NOMO-1 treated with dmso at 0.1 percent for 144 hours (cell line): ENCODE results near the gene PDGFC.
"Not testable (repeated sequence)": the region's sequence is repeated elsewhere in the genome, so short reads cannot be mapped to it uniquely, and the experiment has no call there.

Experiments
- DNase-seq: peaks from one replicate; lab custom pipeline; 2025; ENCODE audit not compliant: unreplicated experiment; lab: John Stamatoyannopoulos, UW

Gene PDGFC

GRCh38 chr4:156952078-156952759, 19.4 kb downstream of the PDGFC start:
- DNase-seq = no peak

- DNase-seq = no peak
Observed at GRCh38 chr4:156950948-156951347, 20.7 kb downstream of the PDGFC start.

- no peak for DNase-seq
Observed at GRCh38 chr4:156950090-156950489, 21.5 kb downstream of the PDGFC start.

GRCh38 chr4:156949373-156949814, 22.2 kb downstream of the PDGFC start:
- DNase-seq = no peak

GRCh38 chr4:156948738-156949137, 22.9 kb downstream of the PDGFC start:
- no peak for DNase-seq

- DNase-seq = no peak
Observed at GRCh38 chr4:156948133-156948532, 23.5 kb downstream of the PDGFC start.

- no peak for DNase-seq
Observed at GRCh38 chr4:156946516-156947424, 24.8 kb downstream of the PDGFC start.

GRCh38 chr4:156945532-156945931, 26.1 kb downstream of the PDGFC start:
- no peak for DNase-seq

GRCh38 chr4:156942991-156943390, 28.6 kb downstream of the PDGFC start:
- DNase-seq = no peak

- DNase-seq = no peak
Observed at GRCh38 chr4:156941940-156942548, 29.6 kb downstream of the PDGFC start.

GRCh38 chr4:156939801-156940200, 31.8 kb downstream of the PDGFC start:
- DNase-seq = peak; percentile 2

GRCh38 chr4:156939139-156939538, 32.5 kb downstream of the PDGFC start:
- DNase-seq = no peak

GRCh38 chr4:156934259-156934635, 37.4 kb downstream of the PDGFC start:
- DNase-seq = no peak

- DNase-seq = no peak
Observed at GRCh38 chr4:156933633-156934258, 37.9 kb downstream of the PDGFC start.

GRCh38 chr4:156932360-156932759, 39.2 kb downstream of the PDGFC start:
- DNase-seq = not testable (repeated sequence)

- no peak for DNase-seq
Observed at GRCh38 chr4:156931267-156931666, 40.3 kb downstream of the PDGFC start.

- no peak for DNase-seq
Observed at GRCh38 chr4:156929386-156930105, 42.1 kb downstream of the PDGFC start.

GRCh38 chr4:156924774-156925315, 46.8 kb downstream of the PDGFC start:
- DNase-seq = no peak

GRCh38 chr4:156923525-156923924, 48.1 kb downstream of the PDGFC start:
- no peak for DNase-seq

GRCh38 chr4:156915221-156915620, 56.4 kb downstream of the PDGFC start:
- DNase-seq = no peak
